ENCODE data around the gene AK1. TPM values are rescaled to one million over a fixed set of nuclear protein-coding genes. Genes with fewer than 3 reads are reported as not detected.
A peak's percentile ranks its signal among the peaks of the same experiment; 100 is the strongest.

Gene AK1
- total RNA-seq, 2 experiments from 2014 or later: 12.1 to 14.8 TPM

- peak; percentile 38 for ATAC-seq
- TF ChIP-seq, protein P1, sequence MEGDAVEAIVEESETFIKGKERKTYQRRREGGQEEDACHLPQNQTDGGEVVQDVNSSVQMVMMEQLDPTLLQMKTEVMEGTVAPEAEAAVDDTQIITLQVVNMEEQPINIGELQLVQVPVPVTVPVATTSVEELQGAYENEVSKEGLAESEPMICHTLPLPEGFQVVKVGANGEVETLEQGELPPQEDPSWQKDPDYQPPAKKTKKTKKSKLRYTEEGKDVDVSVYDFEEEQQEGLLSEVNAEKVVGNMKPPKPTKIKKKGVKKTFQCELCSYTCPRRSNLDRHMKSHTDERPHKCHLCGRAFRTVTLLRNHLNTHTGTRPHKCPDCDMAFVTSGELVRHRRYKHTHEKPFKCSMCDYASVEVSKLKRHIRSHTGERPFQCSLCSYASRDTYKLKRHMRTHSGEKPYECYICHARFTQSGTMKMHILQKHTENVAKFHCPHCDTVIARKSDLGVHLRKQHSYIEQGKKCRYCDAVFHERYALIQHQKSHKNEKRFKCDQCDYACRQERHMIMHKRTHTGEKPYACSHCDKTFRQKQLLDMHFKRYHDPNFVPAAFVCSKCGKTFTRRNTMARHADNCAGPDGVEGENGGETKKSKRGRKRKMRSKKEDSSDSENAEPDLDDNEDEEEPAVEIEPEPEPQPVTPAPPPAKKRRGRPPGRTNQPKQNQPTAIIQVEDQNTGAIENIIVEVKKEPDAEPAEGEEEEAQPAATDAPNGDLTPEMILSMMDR (IDR thresholded peaks at IDR 0.05): no peak
- intact Hi-C loops (cut with micrococcal nuclease): no loop called here
- Mint-ChIP-seq H3K4me3 (peak overlapping the region; percentile 83), H3K27ac (peak overlapping the region; percentile 96), H3K27me3 (no peaks in the 10 kb centered on the region), H3K9me3 (no peaks in the 10 kb centered on the region), H3K4me1 (ENCODE audit: low read depth) (peaks cover 53% of the 10 kb centered on the region), H3K36me3 (ENCODE audit: low read depth) (peaks cover 18% of the 10 kb centered on the region)
- ChIA-PET CTCF (interaction anchor here (1.0 to 2.0 kb wide), 5 partner anchors 11 to 171 kb away, joined by 3 to 9 read pairs (median 3); partner anchors contain the start of genes ST6GALNAC4 and TOR2A), POLR2A (interaction anchor here (0.8 to 4.9 kb wide), 3 partner anchors 11 to 121 kb away, joined by 5 to 57 read pairs (median 5); partner anchors contain the start of genes CDK9 and ST6GALNAC4)
- DNase-seq: peak; percentile 79
Measured at GRCh38 chr9:127905788-127906191, 28.3 kb upstream of the AK1 start.

- Mint-ChIP-seq H3K27ac (peak overlapping the region; percentile 96), H3K4me3 (peak overlapping the region; percentile 83), H3K27me3 (no peaks in the 10 kb centered on the region), H3K36me3 (ENCODE audit: low read depth) (peaks cover 16% of the 10 kb centered on the region), H3K9me3 (no peaks in the 10 kb centered on the region), H3K4me1 (ENCODE audit: low read depth) (peaks cover 50% of the 10 kb centered on the region)
- intact Hi-C loops (cut with micrococcal nuclease): no loop called here
- POLR2A ChIA-PET: interaction anchor here (0.6 to 4.9 kb wide), 7 partner anchors 10 to 175 kb away, joined by 3 to 57 read pairs (median 5); partner anchors contain the start of genes CDK9 and ST6GALNAC4
- ATAC-seq (peak; percentile 64), DNase-seq (peak; percentile 77)
- CTCF ChIA-PET: interaction anchor here (1.0 to 2.9 kb wide), 6 partner anchors 12 to 170 kb away, joined by 3 to 12 read pairs (median 3); partner anchors contain the start of genes ST6GALNAC4 and TOR2A
- TF ChIP-seq, protein P1 (IDR thresholded peaks at IDR 0.05): no peak
Measured at GRCh38 chr9:127905004-127905728, 27.7 kb upstream of the AK1 start.

DNA sequence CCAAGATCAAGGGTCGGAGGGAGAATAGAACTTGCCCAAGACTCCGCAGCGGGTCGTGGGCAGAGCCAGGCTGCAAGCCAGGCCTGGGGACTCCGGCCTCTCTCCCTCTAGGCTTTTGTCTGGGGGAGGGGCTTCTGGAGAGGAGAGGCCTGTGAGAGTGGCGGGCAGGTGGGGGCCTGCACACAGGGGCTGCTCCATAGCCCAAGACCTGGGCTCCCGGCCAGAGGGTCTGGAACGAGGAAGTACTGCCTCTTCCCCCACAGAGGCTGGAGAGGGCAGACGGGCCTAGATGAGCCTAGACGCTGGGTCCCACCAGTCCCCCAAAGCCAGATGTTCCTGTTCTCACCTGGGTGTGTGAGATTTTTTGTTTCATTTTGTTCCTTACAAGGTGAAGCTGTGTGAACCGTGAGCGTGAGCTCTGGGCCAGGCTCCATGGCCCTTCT lies 27.1 kb upstream of the AK1 start:
- DNase-seq: no peak
- ATAC-seq: peak; percentile 0
- TF ChIP-seq, protein P1 (IDR thresholded peaks at IDR 0.05): no peak
- CTCF ChIA-PET: interaction anchor here (1.0 to 2.9 kb wide), 4 partner anchors 12 to 170 kb away, joined by 3 to 12 read pairs (median 6); partner anchors contain the start of genes ST6GALNAC4 and TOR2A
- Mint-ChIP-seq H3K4me1 (ENCODE audit: low read depth) (peaks cover 56% of the 10 kb centered on the region), H3K27me3 (no peaks in the 10 kb centered on the region), H3K36me3 (ENCODE audit: low read depth) (peaks cover 16% of the 10 kb centered on the region), H3K4me3 (peak overlapping the region; percentile 83), H3K9me3 (no peaks in the 10 kb centered on the region), H3K27ac (peak overlapping the region; percentile 96)
- POLR2A ChIA-PET: interaction anchor here (0.6 to 4.9 kb wide), 7 partner anchors 10 to 176 kb away, joined by 3 to 57 read pairs (median 5); partner anchors contain the start of genes CDK9 and ST6GALNAC4
- intact Hi-C loops (cut with micrococcal nuclease): no loop called here

GRCh38 chr9:127903557-127904475 lies 26.3 kb upstream of the AK1 start:
- DNase-seq (peak; percentile 96), ATAC-seq (peak; percentile 55)
- Mint-ChIP-seq H3K9me3 (no peaks in the 10 kb centered on the region), H3K36me3 (ENCODE audit: low read depth) (peaks cover 15% of the 10 kb centered on the region), H3K27me3 (no peaks in the 10 kb centered on the region), H3K4me1 (ENCODE audit: low read depth) (peaks cover 56% of the 10 kb centered on the region), H3K4me3 (peak overlapping the region; percentile 83), H3K27ac (peak overlapping the region; percentile 96)
- ChIA-PET POLR2A (interaction anchor here (0.7 to 4.9 kb wide), 6 partner anchors 9 to 29 kb away, joined by 3 to 57 read pairs (median 4); partner anchors contain the start of gene ST6GALNAC4), CTCF (interaction anchor here (0.6 to 2.9 kb wide), 5 partner anchors 13 to 214 kb away, joined by 3 to 12 read pairs (median 3); partner anchors contain the start of gene ST6GALNAC4)
- TF ChIP-seq, protein P1 (IDR thresholded peaks at IDR 0.05): no peak
- intact Hi-C loops (cut with micrococcal nuclease): no loop called here
